SK-N-SH treated with all-trans-retinoic acid at 6 μM for 48 hours (cell line): ENCODE results near the gene VASN.

Experiments
- ARNTL ChIP-seq: fragments of 450-650 bp; formaldehyde crosslinking; IDR thresholded peaks from 2 replicates; pipeline ENCODE4 v1.5.0; 2020; ENCODE audit warnings: low read depth, mild to moderate bottlenecking, moderate library complexity, borderline replicate concordance
- CREB5 ChIP-seq: fragments of 250-450 bp; sonication (Bioruptor Pico); IDR thresholded peaks from 2 replicates; pipeline ENCODE4 v1.5.1; 2020; ENCODE audit warnings: low read depth, mild to moderate bottlenecking, moderate library complexity
- ESRRG ChIP-seq: fragments of 250-450 bp; sonication (Bioruptor Pico); IDR thresholded peaks from 2 replicates; pipeline ENCODE4 v1.6.1; 2021; ENCODE audit warnings: mild to moderate bottlenecking
- ISL1 ChIP-seq: fragments of 250-450 bp; sonication (Bioruptor Pico); IDR thresholded peaks from 2 replicates; pipeline ENCODE4 v2.1.2; 2022; ENCODE audit warnings: mild to moderate bottlenecking, moderate library complexity
- OSR1 ChIP-seq: fragments of 250-450 bp; sonication (Bioruptor Pico); IDR thresholded peaks from 2 replicates; pipeline ENCODE4 v1.8.0; 2022; ENCODE audit warnings: moderate library complexity, mild to moderate bottlenecking, inconsistent platforms
- PATZ1 ChIP-seq: fragments of 250-450 bp; sonication (Bioruptor Pico); IDR thresholded peaks from 2 replicates; pipeline ENCODE4 v1.8.0; 2020; ENCODE audit warnings: mild to moderate bottlenecking, moderate library complexity, borderline replicate concordance
- POU6F1 ChIP-seq: fragments of 250-450 bp; sonication (Bioruptor Pico); IDR thresholded peaks from 2 replicates; pipeline ENCODE4 v1.8.0; 2021; ENCODE audit warnings: low read depth, mild to moderate bottlenecking, moderate library complexity, borderline replicate concordance
- PPARA ChIP-seq: fragments of 250-450 bp; sonication (Bioruptor Pico); IDR thresholded peaks from 2 replicates; pipeline ENCODE4 v1.5.0; 2020; ENCODE audit warnings: mild to moderate bottlenecking, borderline replicate concordance
- TSHZ2 ChIP-seq: fragments of 250-450 bp; sonication (Bioruptor Pico); IDR thresholded peaks from 2 replicates; pipeline ENCODE4 v1.5.0; 2020; ENCODE audit warnings: mild to moderate bottlenecking, moderate library complexity
- ZFP30 ChIP-seq: fragments of 450-650 bp; formaldehyde crosslinking; IDR thresholded peaks from 2 replicates; pipeline ENCODE4 v1.5.0; 2022; ENCODE audit warnings: mild to moderate bottlenecking, moderate library complexity
- ZNF8 ChIP-seq: fragments of 450-650 bp; formaldehyde crosslinking; IDR thresholded peaks from 2 replicates; pipeline ENCODE4 v1.5.0; 2020; ENCODE audit warnings: mild to moderate bottlenecking, moderate library complexity

GRCh38 chr16:4373909-4374742, 2.5 kb downstream of the VASN start:
- TF ChIP-seq ISL1 (no peak), POU6F1 (CRISPR knock-in tag) (no peak), PPARA (CRISPR knock-in tag) (no peak), ZFP30 (no peak), ZNF8 (no peak), ARNTL (no peak), CREB5 (CRISPR knock-in tag) (no peak), ESRRG (CRISPR knock-in tag) (no peak), PATZ1 (CRISPR knock-in tag) (peak; percentile 33; the same call in 1 of the 2 replicates), OSR1 (CRISPR knock-in tag) (no peak), TSHZ2 (CRISPR knock-in tag) (no peak)
